ENCODE data around the gene MMP28. TPM values are rescaled to one million over a fixed set of nuclear protein-coding genes. Genes with fewer than 3 reads are reported as not detected.

MMP28 gene
- total and polyA plus RNA-seq, 10 donors, result 1.1 to 5.9 (median 2.8) TPM

- Histone ChIP-seq H3K4me3 (no peak overlapping the region), H3K4me1 (peaks cover 0 to 2% (median 0%) of the 10 kb centered on the region in 6 donors), H3K27me3 (replicated peaks in 1 of 7) (no peaks in the 10 kb centered on the region), H3K27ac (no peak overlapping the region), H3K36me3 (peaks cover 8 to 91% (median 53%) of the 10 kb centered on the region in 6 donors), H3K9me3 (no peaks in the 10 kb centered on the region)
- DNase-seq, result no peak
- 93 to 97% (median 95%) methylated on average over 4 of the region's 4 CpGs for WGBS, 5 donors
- intact Hi-C loops (cut with DNase I; ENCODE audit: low total_unique reads), result no loop called here
- no peak for TF ChIP-seq POLR2A (IDR thresholded peaks at IDR 0.05)
Measured at GRCh38 chr17:35725058-35725457, 70.4 kb downstream of the MMP28 start.

DNA sequence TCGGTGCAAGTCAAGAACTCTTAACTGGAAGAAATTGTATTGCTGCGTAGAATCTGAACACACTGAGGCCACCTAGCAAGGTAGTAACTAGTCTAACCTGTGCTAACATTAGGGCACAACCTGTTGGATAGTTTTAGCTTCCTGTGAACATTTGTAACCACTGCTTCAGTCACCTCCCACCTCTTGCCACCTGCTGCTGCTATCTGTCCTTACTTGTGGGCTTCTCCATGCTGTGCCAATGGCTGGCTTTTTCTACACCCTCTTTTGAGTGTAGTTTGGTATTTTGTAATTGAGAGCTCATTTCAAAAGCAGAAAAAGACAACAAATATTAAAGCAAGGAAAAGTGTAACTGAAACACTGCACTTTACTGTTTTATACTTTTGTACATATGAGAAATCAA is 71.7 kb downstream of the MMP28 start:
- Histone ChIP-seq H3K27ac (no peak overlapping the region), H3K36me3 (peaks cover 8 to 99% (median 64%) of the 10 kb centered on the region in 6 donors), H3K4me1 (no peaks in the 10 kb centered on the region), H3K4me3 (no peak overlapping the region), H3K27me3 (replicated peaks in 1 of 7) (no peaks in the 10 kb centered on the region), H3K9me3 (no peaks in the 10 kb centered on the region)
- WGBS, 5 donors, result 95 to 100% (median 99%) methylated on average over 2 of the region's 2 CpGs
- DNase-seq, result no peak
- no peak for TF ChIP-seq POLR2A (IDR thresholded peaks at IDR 0.05)
- TF ChIP-seq POLR2AphosphoS5 (IDR thresholded peaks at IDR 0.05), result no peak
- TF ChIP-seq CTCF (IDR thresholded peaks at IDR 0.05 in 8 of 11, conservative IDR thresholded peaks at IDR 0.05 in 3 of 11), result no peak
- intact Hi-C loops (cut with DNase I; ENCODE audit: low total_unique reads), result no loop called here

- no peak for DNase-seq
- intact Hi-C loops (cut with DNase I; ENCODE audit: low total_unique reads), result no loop called here
- no peak overlapping the region for H3K4me3 ChIP-seq
- H3K9me3 ChIP-seq, result no peaks in the 10 kb centered on the region
- TF ChIP-seq CTCF (IDR thresholded peaks at IDR 0.05 in 8 of 11, conservative IDR thresholded peaks at IDR 0.05 in 3 of 11), result no peak
- TF ChIP-seq POLR2AphosphoS5 (IDR thresholded peaks at IDR 0.05), result no peak
- no peak for TF ChIP-seq POLR2A (IDR thresholded peaks at IDR 0.05)
- H3K4me1 ChIP-seq, result peaks cover 3 to 21% (median 15%) of the 10 kb centered on the region in 6 donors
- 88 to 91% (median 90%) methylated on average over 2 of the region's 2 CpGs for WGBS, 5 donors
- H3K27me3 ChIP-seq (replicated peaks in 1 of 7), result no peaks in the 10 kb centered on the region
- H3K36me3 ChIP-seq, result peaks cover 0 to 99% (median 61%) of the 10 kb centered on the region in 6 donors
- no peak overlapping the region for H3K27ac ChIP-seq
Measured at GRCh38 chr17:35717475-35717874, 78.0 kb downstream of the MMP28 start.

- intact Hi-C loops (cut with DNase I; ENCODE audit: low total_unique reads), result no loop called here
- Histone ChIP-seq H3K4me1 (peaks cover 4 to 23% (median 19%) of the 10 kb centered on the region in 6 donors), H3K27ac (no peak overlapping the region), H3K4me3 (no peak overlapping the region), H3K27me3 (replicated peaks in 1 of 7) (no peaks in the 10 kb centered on the region), H3K9me3 (no peaks in the 10 kb centered on the region), H3K36me3 (peaks cover 0 to 99% (median 61%) of the 10 kb centered on the region in 6 donors)
- TF ChIP-seq POLR2A (IDR thresholded peaks at IDR 0.05) (no peak), CTCF (IDR thresholded peaks at IDR 0.05 in 8 of 11, conservative IDR thresholded peaks at IDR 0.05 in 3 of 11) (no peak), POLR2AphosphoS5 (IDR thresholded peaks at IDR 0.05) (no peak)
- no peak for DNase-seq
- 88 to 99% (median 92%) methylated on average over 4 of the region's 4 CpGs for WGBS, 5 donors
Measured at GRCh38 chr17:35716897-35717465, 78.5 kb downstream of the MMP28 start.
